Measurements from ENCODE around the gene ALKBH5.

The ALKBH5 gene

DNA sequence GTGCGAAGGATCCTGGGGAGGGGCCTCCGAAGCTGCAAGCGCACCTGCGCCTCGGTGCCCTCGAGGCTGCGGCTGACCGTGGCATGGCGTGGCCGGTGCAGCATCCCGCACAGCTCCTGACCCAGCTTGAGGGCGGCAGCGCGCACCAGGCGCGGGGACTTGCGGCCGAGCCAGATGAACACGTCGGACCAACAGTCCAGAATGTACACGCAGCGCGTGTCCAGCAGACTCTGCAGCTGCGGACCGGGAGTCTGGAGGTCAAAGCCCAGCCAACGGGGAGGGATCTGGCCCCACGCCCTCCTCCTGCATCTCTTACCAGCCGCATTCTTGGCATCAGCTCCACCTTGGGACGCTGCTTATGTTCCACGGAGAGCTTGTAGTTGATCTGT is 64.0 kb downstream of the ALKBH5 start:
- no peak for DNase-seq

- peak; percentile 71 for DNase-seq
Measured at GRCh38 chr17:18248300-18248731, 64.7 kb downstream of the ALKBH5 start.

DNA sequence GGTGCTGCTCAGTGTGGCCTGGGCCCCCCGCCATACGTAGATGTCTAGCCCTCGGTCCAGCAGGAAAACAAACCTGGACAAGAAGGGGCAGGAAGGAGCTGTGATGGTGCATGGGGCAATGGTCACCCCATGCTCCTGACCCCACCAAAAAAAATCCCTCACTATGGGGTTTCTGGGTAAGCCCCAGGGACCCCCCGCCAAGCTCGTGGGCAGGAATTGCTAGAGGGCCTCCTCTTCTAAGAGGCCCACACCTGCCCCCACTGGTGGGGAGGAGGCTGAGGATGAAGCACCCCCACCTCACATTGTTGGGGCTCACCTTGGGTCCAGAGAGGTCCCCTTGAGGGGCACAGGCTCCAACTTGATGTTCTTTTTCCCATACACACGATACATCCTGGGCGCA is 65.2 kb downstream of the ALKBH5 start:
- DNase-seq, result no peak

DNA sequence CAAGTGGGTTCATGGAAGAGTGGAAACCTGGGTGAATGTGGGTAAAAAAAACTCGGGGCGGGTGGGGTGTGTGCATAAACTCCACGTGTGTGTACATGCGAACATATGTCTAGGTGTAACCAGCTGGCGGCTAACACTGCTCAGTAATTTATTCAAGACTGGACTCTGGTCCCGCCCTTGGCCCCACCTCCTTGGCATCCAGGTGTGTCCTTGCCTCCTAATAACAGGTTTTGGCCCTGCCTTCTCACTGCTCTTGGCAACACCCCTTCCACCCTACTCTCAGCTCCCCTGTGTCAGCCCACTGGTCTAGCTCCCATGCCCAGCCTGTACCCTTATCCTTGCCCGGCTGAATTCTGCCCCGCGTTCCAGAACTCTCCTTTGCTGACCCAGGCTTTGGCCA is 66.6 kb downstream of the ALKBH5 start:
- no peak for DNase-seq

GRCh38 chr17:18250708-18251107 is 67.1 kb downstream of the ALKBH5 start:
- no peak for DNase-seq

GRCh38 chr17:18251204-18251603 is 67.6 kb downstream of the ALKBH5 start:
- no peak for DNase-seq

DNA sequence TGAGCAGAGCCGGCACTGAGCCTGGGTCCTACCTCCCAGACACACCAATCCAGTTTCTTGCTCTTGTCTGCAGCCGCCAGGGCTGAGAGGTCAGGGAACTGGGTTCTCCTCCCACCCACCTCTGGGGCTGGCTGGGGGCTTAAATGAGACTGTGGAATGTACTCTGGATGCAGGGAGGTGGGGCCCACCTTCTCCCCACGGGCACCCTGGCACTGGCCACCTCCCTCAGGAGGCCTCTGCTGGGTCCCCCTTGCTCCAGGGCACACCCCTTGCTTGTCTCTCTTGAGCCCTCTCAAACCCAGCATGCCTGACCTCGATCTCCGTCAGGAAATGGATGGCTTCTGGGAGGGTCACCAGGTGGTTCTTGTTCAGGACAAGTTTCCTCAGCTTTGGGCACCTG is 68.5 kb downstream of the ALKBH5 start:
- DNase-seq, result no peak

- no peak for DNase-seq
Measured at GRCh38 chr17:18253187-18253884, 69.7 kb downstream of the ALKBH5 start.

GRCh38 chr17:18253947-18254821 is 70.6 kb downstream of the ALKBH5 start:
- no peak for DNase-seq

DNA sequence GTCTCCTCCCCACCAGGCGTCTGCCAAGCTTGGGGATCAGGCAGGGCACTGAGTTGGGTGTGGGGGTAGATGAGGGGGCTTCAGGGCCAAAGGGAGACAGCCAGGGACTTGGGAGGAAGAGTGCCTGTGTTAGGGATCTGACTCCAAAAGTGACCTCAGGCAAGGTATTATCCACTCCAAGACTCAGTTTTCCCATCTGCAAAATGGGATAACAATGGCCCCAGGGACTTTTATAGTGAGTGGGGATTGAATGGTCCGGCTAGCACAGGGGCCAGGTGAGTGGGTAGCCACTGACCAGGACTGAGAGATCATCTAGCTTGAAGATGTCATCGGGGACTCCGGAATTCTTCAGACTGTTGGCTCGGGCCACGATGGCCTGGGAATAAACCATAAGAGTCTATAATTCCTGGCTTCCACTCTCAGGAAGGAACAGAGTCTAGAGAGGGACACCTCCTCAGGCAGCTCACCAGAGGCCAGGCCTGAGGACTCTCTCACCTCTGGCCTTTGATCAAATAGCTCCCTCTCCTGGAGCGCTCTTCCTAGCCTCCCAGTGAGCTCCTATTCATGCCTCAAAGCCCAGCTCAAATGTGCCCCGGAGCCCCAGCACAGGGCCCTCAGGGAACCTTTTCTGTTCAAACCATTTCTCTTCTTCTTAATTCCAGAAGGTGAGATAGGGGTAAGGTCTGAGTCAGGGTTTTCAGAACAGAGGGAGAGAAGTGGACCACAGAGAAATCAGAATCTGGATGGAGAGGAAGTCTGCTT is 71.4 kb downstream of the ALKBH5 start:
- no peak for DNase-seq

DNA sequence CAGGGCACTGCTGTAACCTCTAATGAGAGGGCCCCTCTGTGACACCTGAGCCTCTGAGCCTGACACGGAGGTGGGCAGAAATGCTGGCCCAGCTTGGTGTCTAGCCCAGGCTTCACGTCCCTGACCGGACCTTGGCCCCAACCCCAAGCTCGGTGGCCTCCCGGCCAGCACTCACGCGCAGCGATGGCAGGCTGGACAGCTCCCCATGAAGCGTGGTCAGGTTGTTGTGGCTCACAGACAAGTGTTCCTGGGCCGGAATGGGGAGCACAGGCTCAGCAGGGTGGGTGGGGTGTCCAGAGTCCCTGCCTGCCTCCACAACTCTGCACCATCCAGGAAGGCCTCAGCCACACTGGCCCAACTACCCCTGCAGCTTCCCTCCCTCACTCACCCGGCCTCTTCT is 72.7 kb downstream of the ALKBH5 start:
- no peak for DNase-seq

- DNase-seq, result no peak
Measured at GRCh38 chr17:18256776-18257175, 73.1 kb downstream of the ALKBH5 start.

GRCh38 chr17:18257268-18257981 is 73.8 kb downstream of the ALKBH5 start:
- DNase-seq, result peak; percentile 12

- DNase-seq, result peak; percentile 24
Measured at GRCh38 chr17:18257982-18258355, 74.3 kb downstream of the ALKBH5 start.

- DNase-seq, result peak; percentile 16
Measured at GRCh38 chr17:18258356-18259038, 74.9 kb downstream of the ALKBH5 start, which contains the start of gene FLII. Gene FLII, minus strand, starts transcription at chr17:18258738. Its CDS starts 48 bp downstream, at chr17:18258690.

All from fibroblast of upper back skin (primary cell).